GM18508 (cell line): ENCODE results near the gene BIN1.
A peak's percentile ranks its signal among the peaks of the same experiment; 100 is the strongest.

Experiments
- ATAC-seq: cut with Tn5 transposase; IDR thresholded peaks from one replicate; pipeline ENCODE4 v1.9.1; 2021; ENCODE audit warnings: moderate number of reproducible peaks; ENCODE audit not compliant: insufficient read depth, unreplicated experiment

The BIN1 gene

GRCh38 chr2:127106991-127107621, at the start of gene BIN1:
Gene BIN1 (minus strand): TSS chr2:127107154. CDS start chr2:127106943, 211 bp downstream.
- ATAC-seq = peak; percentile 79

DNA sequence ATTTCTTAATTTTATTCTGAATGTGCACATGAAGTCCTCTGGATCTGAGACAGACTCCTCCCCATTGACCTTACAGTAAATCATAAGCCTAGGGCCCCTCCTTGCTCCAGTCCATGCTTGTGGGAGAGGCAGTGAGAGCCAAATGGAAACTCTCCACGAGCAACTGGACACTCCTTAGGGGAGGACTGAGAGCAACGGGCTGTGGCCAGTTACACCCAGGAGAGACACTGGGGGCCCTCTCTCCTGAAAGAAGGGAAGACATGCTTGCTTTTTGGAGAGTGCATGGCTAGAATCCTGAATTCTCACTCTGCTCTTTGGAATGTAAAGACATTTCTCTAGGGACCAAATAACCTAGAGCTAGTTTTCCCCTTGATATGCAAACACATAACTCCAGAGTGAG, 49.0 kb upstream of the BIN1 start:
- no peak for ATAC-seq

GRCh38 chr2:127155028-127155581, 48.2 kb upstream of the BIN1 start:
- no peak for ATAC-seq

- ATAC-seq = no peak
Measured at GRCh38 chr2:127154396-127154795, 47.4 kb upstream of the BIN1 start.

- no peak for ATAC-seq
Measured at GRCh38 chr2:127153691-127154158, 46.8 kb upstream of the BIN1 start.

- ATAC-seq = no peak
Measured at GRCh38 chr2:127150996-127151395, 44.0 kb upstream of the BIN1 start.

GRCh38 chr2:127149384-127149783, 42.4 kb upstream of the BIN1 start:
- ATAC-seq = no peak

- no peak for ATAC-seq
Measured at GRCh38 chr2:127146820-127147502, 40.0 kb upstream of the BIN1 start.

- ATAC-seq = no peak
Measured at GRCh38 chr2:127146071-127146725, 39.2 kb upstream of the BIN1 start.

GRCh38 chr2:127145280-127145895, 38.4 kb upstream of the BIN1 start:
- ATAC-seq = no peak

GRCh38 chr2:127143841-127144782, 37.2 kb upstream of the BIN1 start:
- no peak for ATAC-seq

GRCh38 chr2:127142663-127143630, 36.0 kb upstream of the BIN1 start:
- no peak for ATAC-seq

- ATAC-seq = no peak
Measured at GRCh38 chr2:127140538-127140937, 33.6 kb upstream of the BIN1 start.

DNA sequence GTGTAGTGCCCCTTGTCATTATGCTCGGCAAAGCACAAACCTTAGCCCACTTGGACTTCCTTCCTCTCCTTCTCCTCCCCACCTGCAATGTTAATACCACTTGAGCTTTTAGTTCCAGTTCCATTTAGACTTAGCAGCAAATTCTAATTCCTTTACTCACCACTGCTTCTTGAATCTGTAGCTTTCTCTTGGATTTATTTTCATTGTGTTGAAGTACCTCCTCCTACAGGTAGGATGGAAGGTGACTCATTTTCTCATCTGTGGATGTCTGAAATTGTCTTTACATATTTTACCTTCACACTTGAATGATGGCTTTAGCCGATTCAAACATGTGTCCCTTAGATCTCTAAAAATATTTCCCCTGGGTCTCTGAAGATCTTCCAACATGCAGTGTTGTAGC, 32.8 kb upstream of the BIN1 start:
- ATAC-seq = no peak

DNA sequence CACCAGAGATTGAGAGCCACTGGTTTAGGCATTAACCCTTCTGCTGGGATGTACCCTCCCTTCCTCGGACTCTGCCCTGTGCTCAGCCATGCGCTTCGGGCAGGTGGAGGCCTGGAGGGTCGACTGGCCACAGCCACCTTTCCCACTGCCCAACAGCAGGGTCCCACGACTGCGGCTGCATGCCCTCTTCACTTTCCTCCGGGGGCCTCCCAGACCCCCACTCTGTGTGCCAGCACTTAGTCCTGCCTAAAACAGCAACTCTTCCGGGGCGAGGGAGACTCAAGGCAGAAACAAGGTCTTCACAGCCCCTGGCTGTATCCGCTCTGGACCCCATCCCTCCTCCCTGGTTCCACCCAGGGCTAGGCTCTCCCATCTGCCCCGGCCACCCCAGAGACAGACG, 31.3 kb upstream of the BIN1 start:
- ATAC-seq = no peak

DNA sequence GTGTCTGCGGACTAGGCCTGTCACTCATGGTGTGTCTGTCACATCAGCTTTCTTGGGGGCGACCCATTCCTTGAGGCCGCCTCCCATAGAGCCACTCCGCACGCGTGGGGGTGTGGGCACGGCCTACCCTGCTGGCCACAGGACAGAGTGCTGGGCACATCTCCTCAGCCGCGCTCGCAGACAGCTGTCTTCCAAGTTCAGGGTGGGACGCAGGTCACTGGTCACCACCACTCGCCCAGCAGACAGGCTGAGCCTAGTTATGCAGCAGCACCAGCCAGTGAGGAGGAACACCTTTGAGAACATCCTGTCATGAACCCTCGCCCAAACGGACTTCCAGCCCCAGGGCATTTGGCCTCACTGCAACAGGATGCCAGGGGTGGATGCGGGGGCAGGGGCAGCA, 30.8 kb upstream of the BIN1 start:
- ATAC-seq = no peak

DNA sequence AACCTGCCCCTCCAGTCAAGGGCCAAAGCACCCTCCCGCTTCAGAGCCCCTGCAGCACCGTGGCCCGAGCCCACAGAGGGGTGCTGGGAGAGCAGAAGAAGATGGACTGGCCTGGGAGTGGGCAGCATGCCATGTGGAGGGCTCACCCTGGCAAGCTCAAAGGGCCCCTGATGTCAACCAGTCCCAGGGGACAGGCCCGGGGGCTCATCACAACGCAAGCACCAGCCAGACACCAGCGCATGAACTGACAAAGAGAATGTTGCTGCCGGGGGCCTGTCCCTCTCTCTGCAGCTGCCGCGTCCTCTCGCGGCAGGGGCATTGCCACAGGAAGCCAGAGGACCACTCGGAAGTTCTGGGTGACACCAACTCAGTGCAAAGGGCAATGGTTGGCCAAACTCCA, 30.3 kb upstream of the BIN1 start:
- ATAC-seq = no peak
